HG02759 (cell line): Measurements from ENCODE around the gene LRRC58.

Source experiments
- ATAC-seq: cut with Tn5 transposase; IDR thresholded peaks from one replicate; pipeline ENCODE4 v1.9.1; 2021; ENCODE audit warnings: mild to moderate bottlenecking, moderate library complexity; ENCODE audit not compliant: unreplicated experiment

Gene LRRC58

GRCh38 chr3:120281261-120281660 is 67.9 kb downstream of the LRRC58 start:
- ATAC-seq, result no peak

DNA sequence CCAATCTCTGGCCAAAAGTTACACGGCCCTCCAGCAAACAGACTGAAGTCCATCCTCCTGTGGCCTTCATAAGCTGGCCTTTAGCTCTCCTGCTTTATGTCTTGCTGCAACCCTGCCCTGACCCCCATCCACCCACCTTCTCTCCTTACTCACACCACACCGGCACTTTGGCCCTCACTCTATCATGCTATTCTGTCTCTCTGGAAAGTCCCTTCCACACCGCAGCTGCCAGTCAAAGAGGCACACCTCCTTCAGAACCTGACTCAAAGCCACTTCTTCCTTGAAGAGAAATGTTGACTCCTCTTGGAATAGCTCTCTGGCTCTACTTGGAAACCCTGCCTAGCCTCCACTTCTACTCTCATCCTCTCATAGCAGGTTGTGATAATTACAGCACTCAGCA is 68.6 kb downstream of the LRRC58 start:
- no peak for ATAC-seq

DNA sequence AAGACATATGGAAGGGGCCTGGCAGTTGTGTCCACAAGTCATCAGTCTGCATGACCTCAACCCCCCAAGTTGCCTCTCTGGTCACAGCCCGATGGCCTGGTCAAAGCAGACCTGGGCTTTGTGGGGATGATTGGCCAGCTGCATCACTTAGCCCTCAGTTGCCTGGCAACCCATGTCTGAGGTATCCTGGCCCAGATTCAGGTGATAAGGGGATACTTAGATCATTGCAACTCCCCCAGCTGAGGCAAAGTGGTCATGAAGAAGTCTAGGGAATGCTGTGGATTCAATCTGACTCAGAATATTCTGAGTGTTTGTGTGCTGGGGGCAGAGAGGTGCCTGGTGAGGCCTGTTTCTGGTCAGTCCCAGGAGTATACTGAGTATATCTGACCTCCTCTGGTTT is 69.1 kb downstream of the LRRC58 start:
- ATAC-seq, result no peak

GRCh38 chr3:120276767-120277166 is 72.4 kb downstream of the LRRC58 start:
- no peak for ATAC-seq

DNA sequence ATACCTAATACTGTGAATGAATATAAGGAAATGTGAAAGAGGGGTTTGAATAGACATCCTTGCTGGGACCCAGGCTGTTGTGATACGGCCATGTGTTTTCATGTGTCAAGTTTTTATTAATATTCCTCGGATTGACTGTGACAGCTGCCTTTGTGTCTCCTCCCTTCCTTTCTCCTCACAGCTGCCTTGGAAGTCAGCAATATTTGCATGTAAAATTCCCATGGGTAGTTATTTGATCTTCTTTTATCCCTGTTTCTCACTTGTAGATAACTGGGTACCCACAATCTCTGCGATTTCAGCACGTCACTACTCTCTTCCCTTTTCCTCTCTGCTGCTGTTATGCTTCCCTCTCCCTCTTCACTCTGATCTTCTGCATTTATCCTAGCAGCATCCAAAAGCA is 73.5 kb downstream of the LRRC58 start:
- no peak for ATAC-seq

DNA sequence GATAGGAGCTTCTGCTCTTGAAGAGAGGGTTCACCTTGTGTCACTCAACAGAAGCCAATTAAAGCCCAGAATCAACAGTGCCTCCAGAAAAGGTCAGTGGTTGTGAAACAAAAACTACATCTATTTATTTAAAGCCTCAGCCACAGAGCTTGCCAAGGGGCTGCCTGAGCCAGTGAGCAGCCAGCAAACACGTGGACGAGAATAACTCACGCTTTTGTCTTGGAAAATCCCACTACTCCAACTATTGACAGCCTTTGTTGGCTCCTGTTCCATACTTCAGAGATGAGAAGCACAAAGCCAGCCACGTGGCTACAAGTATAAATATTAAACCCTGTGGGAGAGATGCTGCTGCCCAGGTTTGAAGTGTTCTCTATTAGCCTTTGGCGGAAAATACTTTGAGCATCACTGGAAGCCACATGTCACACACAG is 74.4 kb downstream of the LRRC58 start:
- ATAC-seq, result no peak
